Effector CD4-positive, alpha-beta T cell (primary cell): ENCODE data around the gene RNF212B.

ENCODE experiments used
- DNase-seq: peaks from one replicate; pipeline ENCODE4 v3.0.0-alpha.2; 2020

RNF212B gene

GRCh38 chr14:23297096-23297495 is 59.4 kb downstream of the RNF212B start:
- no peak for DNase-seq

GRCh38 chr14:23297611-23298277 is 60.0 kb downstream of the RNF212B start:
- no peak for DNase-seq

- DNase-seq = no peak
Measured at GRCh38 chr14:23299211-23299957, 61.6 kb downstream of the RNF212B start.

GRCh38 chr14:23299986-23300686 is 62.4 kb downstream of the RNF212B start:
- no peak for DNase-seq

GRCh38 chr14:23300687-23301223 is 63.0 kb downstream of the RNF212B start:
- peak; percentile 19 for DNase-seq

- peak; percentile 93 for DNase-seq
Measured at GRCh38 chr14:23301288-23301968, 63.7 kb downstream of the RNF212B start.

- DNase-seq = peak; percentile 58
Measured at GRCh38 chr14:23301969-23302289, 64.2 kb downstream of the RNF212B start.

- DNase-seq = peak; percentile 83
Measured at GRCh38 chr14:23302290-23303225, 64.8 kb downstream of the RNF212B start, which contains the start of gene PPP1R3E. Gene PPP1R3E (minus strand): TSS chr14:23302859. CDS start chr14:23302576, 283 bp downstream.

- no peak for DNase-seq
Measured at GRCh38 chr14:23306412-23307145, 68.8 kb downstream of the RNF212B start, which contains the start of gene BCL2L2. Gene BCL2L2 (plus strand): TSS chr14:23306833. CDS start chr14:23307768, 935 bp downstream.

- no peak for DNase-seq
Measured at GRCh38 chr14:23307146-23307530, 69.4 kb downstream of the RNF212B start.

- no peak for DNase-seq
Measured at GRCh38 chr14:23307687-23308644, 70.2 kb downstream of the RNF212B start.

- no peak for DNase-seq
Measured at GRCh38 chr14:23308721-23309445, 71.1 kb downstream of the RNF212B start.

- no peak for DNase-seq
Measured at GRCh38 chr14:23310546-23310945, 72.8 kb downstream of the RNF212B start.

GRCh38 chr14:23316300-23316699 is 78.6 kb downstream of the RNF212B start:
- DNase-seq = no peak

- no peak for DNase-seq
Measured at GRCh38 chr14:23319746-23320583, 82.2 kb downstream of the RNF212B start.

- peak; percentile 95 for DNase-seq
Measured at GRCh38 chr14:23320584-23321571, 83.1 kb downstream of the RNF212B start, which contains the start of gene PABPN1. Gene PABPN1 (plus strand): TSS chr14:23321457. CDS start chr14:23321470, 13 bp downstream.
